Muscle layer of duodenum (tissue), 2 donors: ENCODE data around the gene TMEM165.
A peak's percentile ranks its signal among the peaks of the same experiment; 100 is the strongest.

Experiments used
- H3K27ac ChIP-seq: one replicate; pipeline ENCODE4 v1.7.0; 2013; ENCODE audit warnings: mild to moderate bottlenecking, low read length
- H3K27me3 ChIP-seq: one replicate; pipeline ENCODE4 v1.7.0; 2013; ENCODE audit warnings: low read depth, mild to moderate bottlenecking, control low read depth, low read length
- H3K36me3 ChIP-seq, 2 donors: one replicate each; pipeline ENCODE4 v1.7.0; 2013; ENCODE audit warnings: low read length in 2 of 2, control low read depth in 1 of 2, mild to moderate bottlenecking in 1 of 2; ENCODE audit not compliant: insufficient read depth in 2 of 2, control insufficient read depth in 1 of 2
- H3K4me1 ChIP-seq, 2 donors: one replicate each; pipeline ENCODE4 v1.7.0; 2013; ENCODE audit warnings: low read length in 2 of 2, mild to moderate bottlenecking in 2 of 2, control low read depth in 1 of 2, moderate library complexity in 1 of 2; ENCODE audit not compliant: insufficient read depth in 2 of 2, control insufficient read depth in 1 of 2
- H3K4me3 ChIP-seq, 2 donors: one replicate each; pipeline ENCODE4 v1.7.0; 2013; ENCODE audit warnings: low read length in 2 of 2, low read depth in 1 of 2, mild to moderate bottlenecking in 1 of 2
- H3K9me3 ChIP-seq, 2 donors: one replicate each; pipeline ENCODE4 v1.7.0; 2013; ENCODE audit warnings: low read length in 2 of 2, control low read depth in 1 of 2, mild to moderate bottlenecking in 1 of 2; ENCODE audit not compliant: control insufficient read depth in 1 of 2
- donor health status: healthy.

Gene TMEM165

DNA sequence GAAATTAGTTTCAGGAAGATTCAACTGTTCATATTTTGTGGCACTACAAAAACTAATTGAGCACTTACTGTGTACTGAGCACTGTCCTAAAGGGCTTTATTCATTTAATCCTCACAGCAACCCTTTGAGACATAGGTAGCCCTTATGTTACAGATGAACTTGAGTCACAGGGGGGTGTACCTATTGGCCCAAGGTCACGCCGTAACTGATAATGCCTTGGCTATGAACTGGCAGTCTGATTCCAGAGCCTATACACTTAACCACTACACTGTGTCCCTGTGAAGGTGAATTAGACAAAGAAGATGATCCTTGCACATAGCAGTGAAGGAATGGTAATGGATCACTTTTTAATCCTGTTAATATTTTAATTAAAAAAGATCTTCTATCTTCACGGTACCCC lies 12.0 kb downstream of the TMEM165 start:
- Histone ChIP-seq H3K27me3 (no peaks in the 10 kb centered on the region), H3K4me1 (peaks cover 3 to 4% of the 10 kb centered on the region in 2 donors), H3K36me3 (peaks cover 6 to 13% of the 10 kb centered on the region in 2 donors), H3K4me3 (no peak overlapping the region), H3K27ac (no peak overlapping the region), H3K9me3 (no peaks in the 10 kb centered on the region)

DNA sequence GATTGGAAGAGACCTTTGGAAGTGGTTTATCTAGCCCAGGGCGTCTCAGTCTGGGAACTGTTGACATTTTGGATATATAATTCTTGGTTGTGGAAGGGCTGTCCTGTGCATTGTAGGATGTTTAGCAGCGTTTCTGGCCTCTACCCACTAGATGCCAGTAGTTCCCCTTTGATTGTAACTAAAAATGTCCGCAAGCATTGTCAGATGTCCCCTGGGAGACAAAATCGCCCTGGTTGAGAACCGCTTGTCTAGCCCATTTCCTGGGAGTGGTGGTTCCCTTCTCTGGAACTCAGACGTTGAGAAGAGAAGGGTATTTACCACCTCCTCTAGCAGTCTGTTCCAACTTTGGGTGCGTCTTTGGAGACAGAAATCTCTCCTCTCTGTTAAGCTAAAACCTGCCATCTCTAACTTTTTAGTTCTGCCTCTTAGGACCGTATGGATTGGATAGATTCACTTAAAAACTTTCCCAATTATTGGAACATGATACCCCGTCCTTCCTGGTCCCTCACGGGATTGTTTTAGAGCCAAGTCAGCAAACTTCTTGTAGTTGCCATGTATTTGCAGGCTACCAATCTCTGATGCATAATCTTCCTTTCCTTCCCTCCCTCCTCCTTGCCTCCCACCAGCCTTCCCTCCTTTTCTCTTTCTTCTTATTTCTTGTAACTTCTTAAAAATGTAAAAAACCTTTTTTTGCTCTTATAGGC lies 13.9 kb downstream of the TMEM165 start:
- no peaks in the 10 kb centered on the region for H3K27me3 ChIP-seq
- no peaks in the 10 kb centered on the region for H3K9me3 ChIP-seq
- peaks cover 6 to 13% of the 10 kb centered on the region in 2 donors for H3K36me3 ChIP-seq
- peaks cover 3 to 4% of the 10 kb centered on the region in 2 donors for H3K4me1 ChIP-seq
- no peak overlapping the region for H3K27ac ChIP-seq
- no peak overlapping the region for H3K4me3 ChIP-seq

DNA sequence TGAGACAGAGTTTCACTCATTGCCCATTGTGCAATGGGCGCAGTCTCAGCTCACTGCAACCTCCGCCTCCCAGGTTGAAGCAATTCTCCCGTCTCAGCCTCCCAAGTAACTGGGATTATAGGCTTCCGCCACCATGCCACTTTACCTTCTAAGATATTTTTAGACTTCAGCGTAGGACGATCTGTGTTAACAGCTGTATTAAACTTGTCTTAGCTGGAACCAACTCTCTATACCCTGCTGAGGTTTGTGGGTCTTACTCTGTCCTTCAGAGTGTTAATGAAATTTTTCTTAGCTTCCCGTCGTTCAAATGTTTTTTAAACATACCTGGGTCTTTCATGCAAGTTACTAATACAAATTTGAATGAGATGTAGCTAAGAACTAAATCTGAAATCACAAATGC lies 14.7 kb downstream of the TMEM165 start:
- Histone ChIP-seq H3K4me1 (peaks cover 3 to 4% of the 10 kb centered on the region in 2 donors), H3K27ac (no peak overlapping the region), H3K36me3 (peaks cover 6 to 12% of the 10 kb centered on the region in 2 donors), H3K9me3 (no peaks in the 10 kb centered on the region), H3K4me3 (no peak overlapping the region), H3K27me3 (no peaks in the 10 kb centered on the region)

GRCh38 chr4:55411621-55412020 lies 15.9 kb downstream of the TMEM165 start:
- Histone ChIP-seq H3K4me1 (peaks cover 3 to 4% of the 10 kb centered on the region in 2 donors), H3K9me3 (no peaks in the 10 kb centered on the region), H3K27me3 (no peaks in the 10 kb centered on the region), H3K4me3 (no peak overlapping the region), H3K36me3 (peaks cover 9 to 10% of the 10 kb centered on the region in 2 donors), H3K27ac (no peak overlapping the region)

GRCh38 chr4:55416176-55416575 lies 20.4 kb downstream of the TMEM165 start:
- no peaks in the 10 kb centered on the region for H3K4me1 ChIP-seq
- no peak overlapping the region for H3K4me3 ChIP-seq
- no peaks in the 10 kb centered on the region for H3K27me3 ChIP-seq
- no peaks in the 10 kb centered on the region for H3K9me3 ChIP-seq
- no peak overlapping the region for H3K27ac ChIP-seq
- peaks cover 37 to 40% of the 10 kb centered on the region in 2 donors for H3K36me3 ChIP-seq

DNA sequence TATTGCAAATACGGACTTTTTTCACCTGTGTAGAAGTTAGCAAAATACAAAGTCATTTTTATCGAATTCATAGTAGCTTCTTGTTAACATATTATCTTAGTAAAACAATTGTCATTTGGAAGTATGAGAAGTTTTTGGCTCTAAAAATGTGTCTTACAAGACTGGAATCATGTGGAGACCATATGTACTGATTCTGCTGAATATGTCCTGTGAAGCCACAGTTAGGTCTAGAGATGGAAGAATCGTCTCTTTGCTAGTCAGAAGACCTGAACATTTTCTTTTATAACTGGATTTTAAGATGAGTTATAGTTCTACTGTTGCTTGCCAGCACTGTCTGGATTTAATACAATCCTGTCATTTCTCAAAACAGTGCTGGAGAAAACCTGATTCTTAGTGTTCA lies 29.0 kb downstream of the TMEM165 start:
- peaks cover 55 to 58% of the 10 kb centered on the region in 2 donors for H3K36me3 ChIP-seq
- H3K4me1 ChIP-seq = no peaks in the 10 kb centered on the region
- H3K27ac ChIP-seq = no peak overlapping the region
- no peak overlapping the region for H3K4me3 ChIP-seq
- H3K27me3 ChIP-seq = no peaks in the 10 kb centered on the region
- no peaks in the 10 kb centered on the region for H3K9me3 ChIP-seq

GRCh38 chr4:55431710-55432336 lies 36.1 kb downstream of the TMEM165 start:
- no peaks in the 10 kb centered on the region for H3K27me3 ChIP-seq
- H3K9me3 ChIP-seq = no peaks in the 10 kb centered on the region
- H3K27ac ChIP-seq = no peak overlapping the region
- H3K4me3 ChIP-seq = no peak overlapping the region
- no peaks in the 10 kb centered on the region for H3K4me1 ChIP-seq
- H3K36me3 ChIP-seq = peaks cover 33 to 48% of the 10 kb centered on the region in 2 donors

DNA sequence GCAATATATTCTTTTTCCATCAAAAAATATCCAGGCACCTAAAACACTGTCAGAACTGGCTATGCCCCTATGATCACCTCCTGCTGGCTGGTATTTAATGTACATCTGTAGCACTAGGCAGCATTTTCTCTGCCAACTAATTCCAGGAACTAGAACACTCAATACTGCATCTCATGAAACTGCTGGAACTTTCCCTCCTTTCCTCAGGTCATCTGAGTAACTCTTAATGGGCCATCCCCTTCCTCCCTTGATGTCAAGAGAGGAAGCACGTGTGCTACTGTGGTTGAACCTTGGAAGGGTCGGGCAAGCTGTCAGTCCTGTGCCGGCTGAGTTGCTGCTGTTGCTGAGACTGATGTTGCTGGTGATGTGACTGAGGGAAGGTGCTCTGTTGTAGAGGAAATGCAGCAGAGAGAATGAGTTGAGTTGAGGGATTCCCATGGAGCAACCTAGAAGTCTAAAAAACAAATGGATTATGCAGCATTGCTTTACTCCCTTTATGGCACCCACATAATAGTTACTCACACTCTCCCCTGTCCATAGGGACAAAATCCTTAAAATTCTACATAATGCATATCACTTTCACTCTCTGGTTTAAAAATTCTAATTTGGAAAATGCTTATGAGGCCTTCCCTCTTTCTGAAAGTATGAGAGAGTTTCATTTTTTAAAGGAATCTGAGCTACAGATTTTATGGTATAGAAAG lies 39.5 kb downstream of the TMEM165 start:
- Histone ChIP-seq H3K27me3 (no peaks in the 10 kb centered on the region), H3K9me3 (no peaks in the 10 kb centered on the region), H3K27ac (no peak overlapping the region), H3K4me1 (peaks cover 0 to 4% of the 10 kb centered on the region in 2 donors), H3K36me3 (peaks cover 26 to 46% of the 10 kb centered on the region in 2 donors), H3K4me3 (no peak overlapping the region)

DNA sequence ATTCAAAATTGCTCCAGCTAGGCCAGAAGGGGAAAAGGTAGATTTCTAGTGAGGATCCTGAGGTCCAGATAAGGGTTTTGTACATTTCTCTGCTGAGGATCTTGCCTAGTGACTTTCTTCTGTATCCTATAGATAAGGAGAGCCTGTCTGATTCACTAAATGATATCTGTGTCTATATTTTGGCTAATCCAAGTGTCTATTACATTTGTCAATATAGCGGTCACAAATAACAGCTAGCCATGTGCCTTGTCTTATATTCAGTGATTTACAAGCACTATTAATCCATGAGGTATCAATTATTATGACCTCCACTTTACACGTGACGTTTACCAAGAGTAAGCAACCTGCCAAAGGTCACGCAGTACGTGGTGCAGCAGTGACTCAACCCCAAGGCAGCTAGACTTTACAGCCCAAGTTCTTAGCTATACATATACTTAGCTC lies 41.6 kb downstream of the TMEM165 start:
- Histone ChIP-seq H3K36me3 (peaks cover 36 to 45% of the 10 kb centered on the region in 2 donors), H3K4me3 (no peak overlapping the region), H3K4me1 (peaks cover 0 to 4% of the 10 kb centered on the region in 2 donors), H3K9me3 (no peaks in the 10 kb centered on the region), H3K27me3 (no peaks in the 10 kb centered on the region), H3K27ac (no peak overlapping the region)

GRCh38 chr4:55437823-55438222 lies 42.1 kb downstream of the TMEM165 start:
- H3K36me3 ChIP-seq = peaks cover 39 to 48% of the 10 kb centered on the region in 2 donors
- H3K4me3 ChIP-seq = no peak overlapping the region
- H3K27ac ChIP-seq = peak overlapping the region; percentile 50

DNA sequence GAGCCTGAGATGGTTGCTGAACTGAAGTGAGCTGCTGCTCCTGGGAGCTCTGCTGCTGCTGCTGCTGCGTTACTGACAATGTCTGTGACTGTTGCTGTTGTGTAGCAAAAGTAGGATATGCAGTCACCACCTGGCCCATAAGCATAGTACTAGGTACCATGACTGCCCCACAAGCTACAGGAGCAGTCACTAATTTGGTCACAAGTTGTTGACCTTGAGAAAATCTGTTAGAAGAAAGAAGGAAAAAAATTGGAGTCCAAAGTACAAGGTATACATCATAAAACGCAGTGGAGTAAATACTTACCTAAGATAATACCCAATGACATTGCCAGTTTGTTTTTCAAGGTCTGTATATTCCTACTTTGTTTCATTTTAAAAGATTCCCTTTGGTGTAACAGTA lies 42.6 kb downstream of the TMEM165 start:
- no peaks in the 10 kb centered on the region for H3K9me3 ChIP-seq
- peak overlapping the region; percentile 50 for H3K27ac ChIP-seq
- peaks cover 0 to 4% of the 10 kb centered on the region in 2 donors for H3K4me1 ChIP-seq
- H3K27me3 ChIP-seq = no peaks in the 10 kb centered on the region
- H3K4me3 ChIP-seq = no peak overlapping the region
- peaks cover 36 to 48% of the 10 kb centered on the region in 2 donors for H3K36me3 ChIP-seq

More at GRCh38 chr4:55437823-55438222, 42.1 kb downstream of the TMEM165 start:
- H3K27me3 ChIP-seq = no peaks in the 10 kb centered on the region
- H3K9me3 ChIP-seq = no peaks in the 10 kb centered on the region
- H3K4me1 ChIP-seq = peaks cover 0 to 4% of the 10 kb centered on the region in 2 donors
